Adrenal gland (tissue), 5 donors: ENCODE measurements around the gene CAT.

Source experiments
- POLR2A ChIP-seq, 2 donors: fragments of 450-650 bp; IDR thresholded peaks; one replicate each; pipeline ENCODE4 v1.6.1; 2017; ENCODE audit warnings: antibody characterized with exemption in 2 of 2, mild to moderate bottlenecking in 2 of 2, moderate library complexity in 1 of 2
- TF ChIP-seq, protein P1 (sequence below), 6 experiments: fragments of 450-650 bp in 4 of 6; fragments of 200-600 bp in 2 of 6; sonication (generic) in 1 of 6; IDR thresholded peaks; 1 replicate in 5 of 6; 2 replicates in 1 of 6; pipeline versions ENCODE4 v1.5.1 to v1.8.0; 2016 to 2021; ENCODE audit warnings: antibody characterized with exemption in 6 of 6, mild to moderate bottlenecking in 2 of 6, moderate library complexity in 1 of 6
- donor health status: DM: no; HTN: no; CAD: no.

DNA sequence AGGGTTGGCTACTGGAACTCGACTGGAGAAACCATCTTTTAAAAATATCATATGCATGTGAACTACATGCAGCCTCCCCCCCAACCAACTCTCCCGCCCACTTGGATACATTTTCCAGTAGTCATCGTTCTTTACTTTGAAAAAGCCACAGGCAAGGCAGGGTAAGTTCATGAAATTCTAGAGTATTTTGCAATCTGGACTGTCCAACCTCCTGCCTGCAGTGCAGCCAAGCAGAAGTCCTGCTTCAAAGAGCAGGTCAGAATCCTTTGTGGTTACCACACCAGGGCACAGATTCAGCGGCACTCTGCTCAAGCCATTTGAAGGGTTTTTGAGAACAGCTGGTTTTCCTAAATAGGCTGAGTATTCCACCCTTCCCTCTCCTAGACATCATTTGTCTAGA is 62.8 kb downstream of the CAT start:
- TF ChIP-seq, protein P1, sequence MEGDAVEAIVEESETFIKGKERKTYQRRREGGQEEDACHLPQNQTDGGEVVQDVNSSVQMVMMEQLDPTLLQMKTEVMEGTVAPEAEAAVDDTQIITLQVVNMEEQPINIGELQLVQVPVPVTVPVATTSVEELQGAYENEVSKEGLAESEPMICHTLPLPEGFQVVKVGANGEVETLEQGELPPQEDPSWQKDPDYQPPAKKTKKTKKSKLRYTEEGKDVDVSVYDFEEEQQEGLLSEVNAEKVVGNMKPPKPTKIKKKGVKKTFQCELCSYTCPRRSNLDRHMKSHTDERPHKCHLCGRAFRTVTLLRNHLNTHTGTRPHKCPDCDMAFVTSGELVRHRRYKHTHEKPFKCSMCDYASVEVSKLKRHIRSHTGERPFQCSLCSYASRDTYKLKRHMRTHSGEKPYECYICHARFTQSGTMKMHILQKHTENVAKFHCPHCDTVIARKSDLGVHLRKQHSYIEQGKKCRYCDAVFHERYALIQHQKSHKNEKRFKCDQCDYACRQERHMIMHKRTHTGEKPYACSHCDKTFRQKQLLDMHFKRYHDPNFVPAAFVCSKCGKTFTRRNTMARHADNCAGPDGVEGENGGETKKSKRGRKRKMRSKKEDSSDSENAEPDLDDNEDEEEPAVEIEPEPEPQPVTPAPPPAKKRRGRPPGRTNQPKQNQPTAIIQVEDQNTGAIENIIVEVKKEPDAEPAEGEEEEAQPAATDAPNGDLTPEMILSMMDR (IDR thresholded peaks at IDR 0.05) = no peak
- no peak for TF ChIP-seq POLR2A (IDR thresholded peaks at IDR 0.05)
